Thyroid gland (tissue), 4 donors: ENCODE results near the gene PAX8.
"Not testable (repeated sequence)": the region's sequence is repeated elsewhere in the genome, so short reads cannot be mapped to it uniquely, and the experiment has no call there.

Experiments
- POLR2A ChIP-seq, 2 donors: fragments of 450-650 bp; IDR thresholded peaks; one replicate each; pipeline ENCODE4 v1.6.1; 2017; ENCODE audit warnings: antibody characterized with exemption in 2 of 2, mild to moderate bottlenecking in 2 of 2, moderate library complexity in 1 of 2
- TF ChIP-seq, protein P1 (sequence below), 6 experiments: fragments of 200-600 bp in 3 of 6; fragments of 450-650 bp in 3 of 6; sonication (generic) in 3 of 6; IDR thresholded peaks; one replicate each; pipeline ENCODE4 v1.5.1; 2016 to 2019; ENCODE audit warnings: antibody characterized with exemption in 6 of 6, mild to moderate bottlenecking in 2 of 6, inconsistent platforms in 1 of 6, moderate library complexity in 1 of 6

DNA sequence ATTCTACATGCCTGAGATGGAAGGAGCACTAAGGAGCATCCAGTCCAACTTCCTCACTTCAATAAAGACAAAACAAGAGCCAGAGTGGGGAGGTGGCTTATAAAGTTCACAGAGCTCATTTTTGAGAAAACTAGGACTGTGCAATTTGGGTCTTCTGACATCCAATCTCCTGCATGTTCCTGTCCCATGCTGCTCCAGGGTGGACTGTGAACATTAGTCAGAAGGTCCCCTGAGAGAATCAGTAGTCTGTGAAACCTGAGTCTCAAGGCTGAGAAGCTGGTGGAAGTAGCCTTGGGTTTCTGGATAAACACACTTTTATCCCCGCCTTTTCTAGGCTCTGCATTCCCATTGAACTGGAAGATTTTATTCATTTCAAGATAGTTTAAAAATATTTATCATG, 33.1 kb upstream of the PAX8 start:
- TF ChIP-seq, protein P1, sequence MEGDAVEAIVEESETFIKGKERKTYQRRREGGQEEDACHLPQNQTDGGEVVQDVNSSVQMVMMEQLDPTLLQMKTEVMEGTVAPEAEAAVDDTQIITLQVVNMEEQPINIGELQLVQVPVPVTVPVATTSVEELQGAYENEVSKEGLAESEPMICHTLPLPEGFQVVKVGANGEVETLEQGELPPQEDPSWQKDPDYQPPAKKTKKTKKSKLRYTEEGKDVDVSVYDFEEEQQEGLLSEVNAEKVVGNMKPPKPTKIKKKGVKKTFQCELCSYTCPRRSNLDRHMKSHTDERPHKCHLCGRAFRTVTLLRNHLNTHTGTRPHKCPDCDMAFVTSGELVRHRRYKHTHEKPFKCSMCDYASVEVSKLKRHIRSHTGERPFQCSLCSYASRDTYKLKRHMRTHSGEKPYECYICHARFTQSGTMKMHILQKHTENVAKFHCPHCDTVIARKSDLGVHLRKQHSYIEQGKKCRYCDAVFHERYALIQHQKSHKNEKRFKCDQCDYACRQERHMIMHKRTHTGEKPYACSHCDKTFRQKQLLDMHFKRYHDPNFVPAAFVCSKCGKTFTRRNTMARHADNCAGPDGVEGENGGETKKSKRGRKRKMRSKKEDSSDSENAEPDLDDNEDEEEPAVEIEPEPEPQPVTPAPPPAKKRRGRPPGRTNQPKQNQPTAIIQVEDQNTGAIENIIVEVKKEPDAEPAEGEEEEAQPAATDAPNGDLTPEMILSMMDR (IDR thresholded peaks at IDR 0.05), result not testable (repeated sequence)
- not testable (repeated sequence) for TF ChIP-seq POLR2A (IDR thresholded peaks at IDR 0.05)
